OCI-LY3 (cell line): Measurements from ENCODE around the gene CHRDL1.

Experiments used
- CTCF ChIP-seq: fragments of 200-600, 300-600 bp; sonication (generic); IDR thresholded peaks from 2 replicates; pipeline ENCODE4 v1.5.1; 2014; ENCODE audit warnings: antibody characterized with exemption, low read length, low read depth
- EZH2phosphoT487 ChIP-seq: fragments of 200-600 bp; shearing (Covaris generic); IDR thresholded peaks from 2 replicates; pipeline ENCODE4 v1.6.1; 2018; ENCODE audit warnings: antibody characterized with exemption, mixed run types, low read depth

- TF ChIP-seq CTCF, result no peak
- no peak for TF ChIP-seq EZH2phosphoT487
Observed at GRCh38 chrX:110748256-110748806, 47.3 kb downstream of the CHRDL1 start.
